SK-N-SH (cell line): ENCODE measurements around the gene MAP4. TPM values are rescaled to one million over a fixed set of nuclear protein-coding genes. Genes with fewer than 3 reads are reported as not detected.

Experiments used
- CTCF ChIA-PET: fragments of 300-600, 350-600 bp; formaldehyde crosslinking; extraction: SDS; loops from one replicate; lab custom pipeline; 2021; lab: Yijun Ruan, JAX
- POLR2A ChIA-PET: fragments of 350-600 bp; sonication (Branson Sonifier 250); formaldehyde crosslinking; extraction: SDS; loops from one replicate; lab custom pipeline; 2020; ENCODE audit warnings: antibody characterized with exemption, inconsistent platforms; lab: Yijun Ruan, JAX
- DNase-seq: peaks from one replicate; pipeline ENCODE4 v3.0.0; 2012
- H2AFZ ChIP-seq: fragments of 200-600 bp; sonication (generic); 2 replicates; pipeline ENCODE4 v1.8.1; 2016; ENCODE audit warnings: antibody characterized with exemption, mild to moderate bottlenecking, low read depth
- H3F3A ChIP-seq: fragments of 200-600 bp; sonication (generic); replicated peaks from 2 replicates; pipeline ENCODE3; 2016; ENCODE audit warnings: antibody characterized with exemption, mild to moderate bottlenecking; ENCODE audit not compliant: insufficient read depth
- H3K27ac ChIP-seq, 2 experiments: fragments of 200-500 bp in 1 of 2; fragments of 200-600 bp in 1 of 2; sonication (Bioruptor generic) in 1 of 2; sonication (generic), shearing (Covaris generic) in 1 of 2; 2 replicates each; pipeline versions ENCODE4 v1.5.1 to v1.6.1; 2014 to 2016; ENCODE audit warnings: low read depth in 2 of 2, inconsistent platforms in 1 of 2, low read length in 1 of 2, mild to moderate bottlenecking in 1 of 2, mixed read lengths in 1 of 2
- H3K27me3 ChIP-seq: fragments of 200-600 bp; sonication (generic), shearing (Covaris generic); 2 replicates; pipeline ENCODE4 v1.6.1; 2016; ENCODE audit warnings: mixed run types; ENCODE audit not compliant: insufficient read depth
- H3K36me3 ChIP-seq, 2 experiments: fragments of 200-500 bp in 1 of 2; fragments of 200-600 bp in 1 of 2; sonication (Bioruptor generic) in 1 of 2; sonication (generic) in 1 of 2; replicated peaks in 1 of 2; 2 replicates each; pipeline versions ENCODE3 to v1.5.1; 2014 to 2016; ENCODE audit warnings: low read length in 1 of 2, mild to moderate bottlenecking in 1 of 2; ENCODE audit not compliant: insufficient read depth in 2 of 2, control insufficient read depth in 1 of 2
- H3K4me1 ChIP-seq, 2 experiments: fragments of 200-500 bp in 1 of 2; fragments of 200-600 bp in 1 of 2; sonication (Bioruptor generic) in 1 of 2; sonication (generic), shearing (Covaris generic) in 1 of 2; 2 replicates each; pipeline versions ENCODE4 v1.5.1 to v1.6.1; 2014 to 2016; ENCODE audit warnings: low read depth in 1 of 2, low read length in 1 of 2, mixed run types in 1 of 2; ENCODE audit not compliant: insufficient read depth in 2 of 2, control insufficient read depth in 1 of 2
- H3K4me2 ChIP-seq: fragments of 200-600 bp; sonication (generic), shearing (Covaris generic); 2 replicates; pipeline ENCODE4 v1.6.1; 2017; ENCODE audit warnings: mixed run types
- H3K4me3 ChIP-seq, 2 experiments: fragments of 200-500 bp in 1 of 2; fragments of 200-600 bp in 1 of 2; sonication (Bioruptor generic) in 1 of 2; sonication (generic), shearing (Covaris generic) in 1 of 2; 2 replicates each; pipeline versions ENCODE4 v1.5.1 to v1.8.1; 2014 to 2016; ENCODE audit warnings: low read depth in 2 of 2, inconsistent platforms in 1 of 2, low read length in 1 of 2, mild to moderate bottlenecking in 1 of 2, mixed read lengths in 1 of 2, moderate library complexity in 1 of 2
- H3K79me2 ChIP-seq: fragments of 200-600 bp; sonication (generic); 2 replicates; pipeline ENCODE4 v1.8.1; 2017; ENCODE audit warnings: mild to moderate bottlenecking; ENCODE audit not compliant: insufficient read depth
- H3K9ac ChIP-seq: fragments of 200-600 bp; sonication (generic); 2 replicates; pipeline ENCODE4 v1.6.1; 2017; ENCODE audit warnings: mixed run types
- H3K9me2 ChIP-seq: fragments of 200-600 bp; sonication (generic); 2 replicates; pipeline ENCODE4 v1.6.1; 2017; ENCODE audit warnings: mixed run types
- H3K9me3 ChIP-seq: fragments of 200-600 bp; sonication (generic); 2 replicates; pipeline ENCODE4 v1.6.1; 2017; ENCODE audit warnings: mixed run types, mild to moderate bottlenecking, moderate library complexity
- H4K20me1 ChIP-seq: fragments of 200-600 bp; sonication (generic); 2 replicates; pipeline ENCODE4 v1.6.1; 2017; ENCODE audit warnings: mild to moderate bottlenecking, mixed run types; ENCODE audit not compliant: insufficient read depth
- ELF1 ChIP-seq: IDR thresholded peaks from 2 replicates; pipeline ENCODE4 v1.4.0; 2012
- GATA2 ChIP-seq: sonication (generic); formaldehyde crosslinking; IDR thresholded peaks from 2 replicates; pipeline ENCODE4 v1.5.0; 2020; ENCODE audit warnings: mild to moderate bottlenecking, missing genetic modification reagents
- REST ChIP-seq: IDR thresholded peaks from 2 replicates; pipeline ENCODE4 v1.6.1; 2012; ENCODE audit warnings: mild to moderate bottlenecking, low read depth, low read length, moderate library complexity
- TEAD4 ChIP-seq: IDR thresholded peaks from 2 replicates; pipeline ENCODE4 v1.4.0; 2012; ENCODE audit warnings: mild to moderate bottlenecking, borderline replicate concordance; ENCODE audit not compliant: insufficient read depth
- USF2 ChIP-seq: fragments of 150-350 bp; IDR thresholded peaks from 2 replicates; pipeline ENCODE4 v1.6.1; 2017; ENCODE audit warnings: antibody characterized with exemption, low read length, low read depth, borderline replicate concordance
- ZBTB33 ChIP-seq: IDR thresholded peaks from 2 replicates; pipeline ENCODE4 v1.4.0; 2012; ENCODE audit warnings: low read depth, borderline replicate concordance
- WGBS: methylation state at CpG from one replicate; pipeline ENCODE4 v1.1.6; 2017; ENCODE audit warnings: low lambda C conversion rate; 5-methylcytosine and 5-hydroxymethylcytosine counted together
- polyA plus RNA-seq, 3 experiments: library from polyadenylated mRNA; depleted of rRNA; stranded (reverse); fragments of >200 nt; gene quantifications; 2 replicates each; pipeline ENCODE4 v1.2.3, GENCODE V29; 2012

MAP4 gene
- polyA plus RNA-seq, 1 of the 3 experiments (the other 2 are of a cell fraction) = 121 TPM

- TF ChIP-seq TEAD4 (no peak), GATA2 (CRISPR knock-in tag) (no peak), REST (no peak), USF2 (no peak), ZBTB33 (no peak)
Observed at GRCh38 chr3:48026951-48027908, 11.0 kb upstream of the MAP4 start (continued).

GRCh38 chr3:48026098-48026497 lies 9.9 kb upstream of the MAP4 start:
- Histone ChIP-seq H3F3A (peaks cover 9% of the 10 kb centered on the region), H3K4me3 (no peak overlapping the region), H3K36me3 (peaks cover 0 to 10% of the 10 kb centered on the region in 2 experiments), H4K20me1 (peaks cover 92% of the 10 kb centered on the region), H3K9ac (no peak overlapping the region), H2AFZ (no peak overlapping the region), H3K9me3 (no peaks in the 10 kb centered on the region), H3K4me1 (peaks cover 0 to 20% of the 10 kb centered on the region in 2 experiments; a peak in 2 of 4 replicates), H3K27ac (no peak overlapping the region), H3K4me2 (no peak overlapping the region), H3K79me2 (peaks cover 100% of the 10 kb centered on the region), H3K9me2 (no peaks in the 10 kb centered on the region), H3K27me3 (no peaks in the 10 kb centered on the region)
- ChIA-PET CTCF (no interaction called here), POLR2A (no interaction called here)
- no peak for TF ChIP-seq ELF1
- 85% methylated on average over 2 of the region's 2 CpGs for WGBS
- no peak for DNase-seq
